SK-N-SH (cell line): ENCODE measurements around the gene NFIA. TPM values are rescaled to one million over a fixed set of nuclear protein-coding genes. Genes with fewer than 3 reads are reported as not detected.

Source experiments
- CTCF ChIA-PET: fragments of 300-600, 350-600 bp; formaldehyde crosslinking; extraction: SDS; loops from one replicate; lab custom pipeline; 2021; lab: Yijun Ruan, JAX
- POLR2A ChIA-PET: fragments of 350-600 bp; sonication (Branson Sonifier 250); formaldehyde crosslinking; extraction: SDS; loops from one replicate; lab custom pipeline; 2020; ENCODE audit warnings: antibody characterized with exemption, inconsistent platforms; lab: Yijun Ruan, JAX
- DNase-seq: peaks from one replicate; pipeline ENCODE4 v3.0.0; 2012
- H2AFZ ChIP-seq: fragments of 200-600 bp; sonication (generic); 2 replicates; pipeline ENCODE4 v1.8.1; 2016; ENCODE audit warnings: antibody characterized with exemption, mild to moderate bottlenecking, low read depth
- H3F3A ChIP-seq: fragments of 200-600 bp; sonication (generic); replicated peaks from 2 replicates; pipeline ENCODE3; 2016; ENCODE audit warnings: antibody characterized with exemption, mild to moderate bottlenecking; ENCODE audit not compliant: insufficient read depth
- H3K27ac ChIP-seq, 2 experiments: fragments of 200-500 bp in 1 of 2; fragments of 200-600 bp in 1 of 2; sonication (Bioruptor generic) in 1 of 2; sonication (generic), shearing (Covaris generic) in 1 of 2; 2 replicates each; pipeline versions ENCODE4 v1.5.1 to v1.6.1; 2014 to 2016; ENCODE audit warnings: low read depth in 2 of 2, inconsistent platforms in 1 of 2, low read length in 1 of 2, mild to moderate bottlenecking in 1 of 2, mixed read lengths in 1 of 2
- H3K27me3 ChIP-seq: fragments of 200-600 bp; sonication (generic), shearing (Covaris generic); 2 replicates; pipeline ENCODE4 v1.6.1; 2016; ENCODE audit warnings: mixed run types; ENCODE audit not compliant: insufficient read depth
- H3K36me3 ChIP-seq, 2 experiments: fragments of 200-500 bp in 1 of 2; fragments of 200-600 bp in 1 of 2; sonication (Bioruptor generic) in 1 of 2; sonication (generic) in 1 of 2; replicated peaks in 1 of 2; 2 replicates each; pipeline versions ENCODE3 to v1.5.1; 2014 to 2016; ENCODE audit warnings: low read length in 1 of 2, mild to moderate bottlenecking in 1 of 2; ENCODE audit not compliant: insufficient read depth in 2 of 2, control insufficient read depth in 1 of 2
- H3K4me1 ChIP-seq, 2 experiments: fragments of 200-500 bp in 1 of 2; fragments of 200-600 bp in 1 of 2; sonication (Bioruptor generic) in 1 of 2; sonication (generic), shearing (Covaris generic) in 1 of 2; 2 replicates each; pipeline versions ENCODE4 v1.5.1 to v1.6.1; 2014 to 2016; ENCODE audit warnings: low read depth in 1 of 2, low read length in 1 of 2, mixed run types in 1 of 2; ENCODE audit not compliant: insufficient read depth in 2 of 2, control insufficient read depth in 1 of 2
- H3K4me2 ChIP-seq: fragments of 200-600 bp; sonication (generic), shearing (Covaris generic); 2 replicates; pipeline ENCODE4 v1.6.1; 2017; ENCODE audit warnings: mixed run types
- H3K4me3 ChIP-seq, 2 experiments: fragments of 200-500 bp in 1 of 2; fragments of 200-600 bp in 1 of 2; sonication (Bioruptor generic) in 1 of 2; sonication (generic), shearing (Covaris generic) in 1 of 2; 2 replicates each; pipeline versions ENCODE4 v1.5.1 to v1.8.1; 2014 to 2016; ENCODE audit warnings: low read depth in 2 of 2, inconsistent platforms in 1 of 2, low read length in 1 of 2, mild to moderate bottlenecking in 1 of 2, mixed read lengths in 1 of 2, moderate library complexity in 1 of 2
- H3K79me2 ChIP-seq: fragments of 200-600 bp; sonication (generic); 2 replicates; pipeline ENCODE4 v1.8.1; 2017; ENCODE audit warnings: mild to moderate bottlenecking; ENCODE audit not compliant: insufficient read depth
- H3K9ac ChIP-seq: fragments of 200-600 bp; sonication (generic); 2 replicates; pipeline ENCODE4 v1.6.1; 2017; ENCODE audit warnings: mixed run types
- H3K9me2 ChIP-seq: fragments of 200-600 bp; sonication (generic); 2 replicates; pipeline ENCODE4 v1.6.1; 2017; ENCODE audit warnings: mixed run types
- H3K9me3 ChIP-seq: fragments of 200-600 bp; sonication (generic); 2 replicates; pipeline ENCODE4 v1.6.1; 2017; ENCODE audit warnings: mixed run types, mild to moderate bottlenecking, moderate library complexity
- H4K20me1 ChIP-seq: fragments of 200-600 bp; sonication (generic); 2 replicates; pipeline ENCODE4 v1.6.1; 2017; ENCODE audit warnings: mild to moderate bottlenecking, mixed run types; ENCODE audit not compliant: insufficient read depth
- CHD2 ChIP-seq: fragments of 150-350 bp; IDR thresholded peaks from 2 replicates; pipeline ENCODE4 v1.6.1; 2018; ENCODE audit warnings: low read length; ENCODE audit not compliant: partially characterized antibody
- ELF1 ChIP-seq: IDR thresholded peaks from 2 replicates; pipeline ENCODE4 v1.4.0; 2012
- EZH2phosphoT487 ChIP-seq: fragments of 200-600 bp; sonication (generic); IDR thresholded peaks from 2 replicates; pipeline ENCODE4 v1.6.1; 2017; ENCODE audit warnings: low read depth, mixed run types, mild to moderate bottlenecking, antibody characterized with exemption, moderate library complexity, borderline replicate concordance
- FOXJ3 ChIP-seq: sonication (generic); formaldehyde crosslinking; IDR thresholded peaks from 2 replicates; pipeline ENCODE4 v1.5.1; 2020; ENCODE audit warnings: mild to moderate bottlenecking, missing genetic modification reagents
- FOXM1 ChIP-seq: IDR thresholded peaks from 2 replicates; pipeline ENCODE4 v1.4.0; 2012; ENCODE audit warnings: low read depth, mild to moderate bottlenecking
- GABPA ChIP-seq: IDR thresholded peaks from 2 replicates; pipeline ENCODE4 v1.4.0; 2012; ENCODE audit warnings: low read depth, mild to moderate bottlenecking
- GATA2 ChIP-seq: sonication (generic); formaldehyde crosslinking; IDR thresholded peaks from 2 replicates; pipeline ENCODE4 v1.5.0; 2020; ENCODE audit warnings: mild to moderate bottlenecking, missing genetic modification reagents
- JUND ChIP-seq: IDR thresholded peaks from 2 replicates; pipeline ENCODE4 v1.4.0; 2012
- MEF2A ChIP-seq: IDR thresholded peaks from 2 replicates; pipeline ENCODE4 v1.4.0; 2012; ENCODE audit warnings: low read depth, borderline replicate concordance
- MXI1 ChIP-seq: IDR thresholded peaks from 2 replicates; pipeline ENCODE4 v1.6.1; 2012; ENCODE audit warnings: mild to moderate bottlenecking, low read depth, low read length, improper control_type of control experiment
- NFIC ChIP-seq: IDR thresholded peaks from 2 replicates; pipeline ENCODE4 v1.4.0; 2012; ENCODE audit warnings: borderline replicate concordance
- RCOR1 ChIP-seq: fragments of 150-350 bp; IDR thresholded peaks from 2 replicates; pipeline ENCODE4 v1.6.1; 2017; ENCODE audit warnings: antibody characterized with exemption, low read length
- RFX5 ChIP-seq: IDR thresholded peaks from 2 replicates; pipeline ENCODE4 v1.6.1; 2012; ENCODE audit warnings: mild to moderate bottlenecking, improper control_type of control experiment, low read length
- SIN3A ChIP-seq: IDR thresholded peaks from 2 replicates; pipeline ENCODE4 v1.6.1; 2012; ENCODE audit warnings: low read depth, mild to moderate bottlenecking, low read length, moderate library complexity, borderline replicate concordance
- SMC3 ChIP-seq: IDR thresholded peaks from 2 replicates; pipeline ENCODE4 v1.6.1; 2012; ENCODE audit warnings: low read depth, low read length, improper control_type of control experiment
- YY1 ChIP-seq: IDR thresholded peaks from 2 replicates; pipeline ENCODE4 v1.4.0; 2012; ENCODE audit warnings: low read depth, mild to moderate bottlenecking
- WGBS: methylation state at CpG from one replicate; pipeline ENCODE4 v1.1.6; 2017; ENCODE audit warnings: low lambda C conversion rate; 5-methylcytosine and 5-hydroxymethylcytosine counted together
- polyA plus RNA-seq, 3 experiments: library from polyadenylated mRNA; depleted of rRNA; stranded (reverse); fragments of >200 nt; gene quantifications; 2 replicates each; pipeline ENCODE4 v1.2.3, GENCODE V29; 2012
- TF ChIP-seq, protein P1 (sequence below): IDR thresholded peaks from 2 replicates; pipeline ENCODE4 v1.4.0; 2012; ENCODE audit warnings: low read depth, borderline replicate concordance
- TF ChIP-seq, protein P2 (sequence below): IDR thresholded peaks from 2 replicates; pipeline ENCODE4 v1.4.0; 2012; ENCODE audit warnings: low read depth, borderline replicate concordance
- TF ChIP-seq, protein P3 (sequence below): fragments of 200-600 bp; sonication (generic); IDR thresholded peaks from 2 replicates; pipeline ENCODE4 v1.6.1; 2017; ENCODE audit warnings: antibody characterized with exemption, mild to moderate bottlenecking, moderate library complexity
- TF ChIP-seq, protein P4 (sequence below): IDR thresholded peaks from 2 replicates; pipeline ENCODE4 v1.4.0; 2012; ENCODE audit warnings: low read depth
- TF ChIP-seq, protein P5 (sequence below): fragments of 150-350 bp; IDR thresholded peaks from 2 replicates; pipeline ENCODE4 v1.6.1; 2017; ENCODE audit warnings: antibody characterized with exemption, low read length, low read depth, borderline replicate concordance

Gene NFIA
- polyA plus RNA-seq, 1 of the 3 experiments (the other 2 are of a cell fraction), result 3.3 TPM

DNA sequence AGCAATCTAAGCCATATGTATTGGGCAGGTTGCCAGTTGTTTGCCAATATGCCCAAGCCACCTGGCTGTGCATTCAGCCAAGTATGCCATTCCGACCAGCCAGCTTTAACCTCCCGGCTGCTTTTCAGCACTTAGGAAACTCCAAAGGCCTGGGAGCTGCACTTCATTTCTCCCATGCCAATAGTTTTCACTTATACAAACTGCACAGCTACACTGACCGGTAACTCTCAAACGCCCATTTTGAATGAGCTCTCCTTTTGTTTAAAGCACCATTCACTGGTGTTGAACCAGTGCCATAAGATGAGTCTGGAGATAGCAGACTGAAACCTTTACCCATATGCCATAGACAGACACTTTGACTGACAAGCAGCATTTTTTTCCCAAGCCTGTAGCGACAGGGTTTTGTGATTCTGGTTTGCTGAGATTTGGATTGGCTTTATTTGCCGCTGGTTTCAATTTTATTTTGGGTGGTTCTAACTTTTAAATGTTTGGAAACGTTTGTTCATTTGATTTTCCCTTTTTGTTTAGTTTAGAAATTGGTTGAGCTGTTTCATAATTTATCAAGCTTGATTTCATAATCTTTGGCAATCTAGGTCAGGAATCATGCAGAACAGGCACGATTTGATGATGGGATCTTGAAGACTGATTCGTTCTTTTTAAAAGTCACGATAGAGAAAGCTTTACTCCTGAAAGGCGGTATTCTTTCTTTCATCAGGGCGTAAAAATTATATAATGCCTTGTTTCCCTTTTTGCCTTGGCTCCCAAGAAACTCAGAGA is 144.6 kb downstream of the NFIA start (continued):
- peak; percentile 72 for TF ChIP-seq GATA2
- no peak for TF ChIP-seq EZH2phosphoT487
- peak; percentile 13; the same call in 1 of the 2 replicates for TF ChIP-seq SMC3
- TF ChIP-seq CHD2, result no peak
- peak; percentile 32; the same call in 1 of the 2 replicates for TF ChIP-seq MXI1
- no peak for TF ChIP-seq RFX5
- TF ChIP-seq, protein P1, sequence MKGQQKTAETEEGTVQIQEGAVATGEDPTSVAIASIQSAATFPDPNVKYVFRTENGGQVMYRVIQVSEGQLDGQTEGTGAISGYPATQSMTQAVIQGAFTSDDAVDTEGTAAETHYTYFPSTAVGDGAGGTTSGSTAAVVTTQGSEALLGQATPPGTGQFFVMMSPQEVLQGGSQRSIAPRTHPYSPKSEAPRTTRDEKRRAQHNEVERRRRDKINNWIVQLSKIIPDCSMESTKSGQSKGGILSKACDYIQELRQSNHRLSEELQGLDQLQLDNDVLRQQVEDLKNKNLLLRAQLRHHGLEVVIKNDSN, result no peak
- TF ChIP-seq FOXJ3, result no peak
- TF ChIP-seq, protein P2, sequence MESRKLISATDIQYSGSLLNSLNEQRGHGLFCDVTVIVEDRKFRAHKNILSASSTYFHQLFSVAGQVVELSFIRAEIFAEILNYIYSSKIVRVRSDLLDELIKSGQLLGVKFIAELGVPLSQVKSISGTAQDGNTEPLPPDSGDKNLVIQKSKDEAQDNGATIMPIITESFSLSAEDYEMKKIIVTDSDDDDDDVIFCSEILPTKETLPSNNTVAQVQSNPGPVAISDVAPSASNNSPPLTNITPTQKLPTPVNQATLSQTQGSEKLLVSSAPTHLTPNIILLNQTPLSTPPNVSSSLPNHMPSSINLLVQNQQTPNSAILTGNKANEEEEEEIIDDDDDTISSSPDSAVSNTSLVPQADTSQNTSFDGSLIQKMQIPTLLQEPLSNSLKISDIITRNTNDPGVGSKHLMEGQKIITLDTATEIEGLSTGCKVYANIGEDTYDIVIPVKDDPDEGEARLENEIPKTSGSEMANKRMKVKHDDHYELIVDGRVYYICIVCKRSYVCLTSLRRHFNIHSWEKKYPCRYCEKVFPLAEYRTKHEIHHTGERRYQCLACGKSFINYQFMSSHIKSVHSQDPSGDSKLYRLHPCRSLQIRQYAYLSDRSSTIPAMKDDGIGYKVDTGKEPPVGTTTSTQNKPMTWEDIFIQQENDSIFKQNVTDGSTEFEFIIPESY, result no peak

DNA sequence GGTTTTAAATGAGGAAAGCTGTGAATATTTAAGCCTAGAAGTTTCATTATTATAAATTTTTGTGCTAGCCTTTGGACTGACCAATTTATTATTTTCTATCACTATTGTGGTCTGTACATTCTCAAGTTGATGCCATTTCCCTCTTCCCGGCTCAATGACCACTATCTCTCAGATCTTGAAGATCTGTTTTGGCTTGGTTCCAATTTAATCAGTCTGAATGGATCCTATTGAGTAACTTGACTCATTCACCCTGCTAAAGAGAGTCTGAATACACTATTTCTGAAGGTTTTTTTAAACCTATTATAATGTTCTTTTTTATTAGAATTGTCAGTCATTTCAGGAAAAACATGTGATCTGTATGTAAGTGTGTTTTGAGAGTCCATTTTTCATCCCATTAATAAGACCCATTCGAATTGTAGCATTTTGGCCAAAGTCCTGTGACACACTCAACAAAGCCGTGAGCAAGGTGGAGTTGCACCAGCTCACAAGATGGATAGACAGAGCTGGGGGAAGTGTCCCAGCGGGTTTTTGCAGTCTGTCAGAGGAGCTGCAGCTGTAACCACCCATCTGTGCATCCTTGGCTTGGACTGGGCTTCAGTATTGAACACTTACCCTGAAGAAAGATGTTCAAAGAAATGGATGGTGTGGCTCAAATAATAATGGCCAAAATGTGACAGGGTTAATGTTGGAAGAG is 145.6 kb downstream of the NFIA start:
- Histone ChIP-seq H3K9me2 (no peaks in the 10 kb centered on the region), H3K27me3 (no peaks in the 10 kb centered on the region), H2AFZ (peak overlapping the region; percentile 52; the same call in 1 of the 2 replicates), H3F3A (peaks cover 2% of the 10 kb centered on the region), H3K9me3 (no peaks in the 10 kb centered on the region), H3K4me1 (peaks cover 0 to 26% of the 10 kb centered on the region in 2 experiments), H3K4me2 (peak overlapping the region; percentile 43; the same call in 1 of the 2 replicates), H3K36me3 (no peaks in the 10 kb centered on the region), H4K20me1 (no peaks in the 10 kb centered on the region), H3K27ac (peak overlapping the region; percentile 11 to 90; a peak in 3 of 4 replicates), H3K79me2 (no peaks in the 10 kb centered on the region), H3K9ac (no peak overlapping the region), H3K4me3 (no peak overlapping the region)
- ChIA-PET POLR2A (no interaction called here), CTCF (interaction anchor here (1.2 to 1.3 kb wide), 2 partner anchors 10 to 82 kb away, joined by 3 to 4 read pairs; no protein-coding TSS in a partner anchor)
- 42% methylated on average over 4 of the region's 4 CpGs for WGBS
- DNase-seq, result peak; percentile 27
- no peak for TF ChIP-seq MXI1
- TF ChIP-seq, protein P3, sequence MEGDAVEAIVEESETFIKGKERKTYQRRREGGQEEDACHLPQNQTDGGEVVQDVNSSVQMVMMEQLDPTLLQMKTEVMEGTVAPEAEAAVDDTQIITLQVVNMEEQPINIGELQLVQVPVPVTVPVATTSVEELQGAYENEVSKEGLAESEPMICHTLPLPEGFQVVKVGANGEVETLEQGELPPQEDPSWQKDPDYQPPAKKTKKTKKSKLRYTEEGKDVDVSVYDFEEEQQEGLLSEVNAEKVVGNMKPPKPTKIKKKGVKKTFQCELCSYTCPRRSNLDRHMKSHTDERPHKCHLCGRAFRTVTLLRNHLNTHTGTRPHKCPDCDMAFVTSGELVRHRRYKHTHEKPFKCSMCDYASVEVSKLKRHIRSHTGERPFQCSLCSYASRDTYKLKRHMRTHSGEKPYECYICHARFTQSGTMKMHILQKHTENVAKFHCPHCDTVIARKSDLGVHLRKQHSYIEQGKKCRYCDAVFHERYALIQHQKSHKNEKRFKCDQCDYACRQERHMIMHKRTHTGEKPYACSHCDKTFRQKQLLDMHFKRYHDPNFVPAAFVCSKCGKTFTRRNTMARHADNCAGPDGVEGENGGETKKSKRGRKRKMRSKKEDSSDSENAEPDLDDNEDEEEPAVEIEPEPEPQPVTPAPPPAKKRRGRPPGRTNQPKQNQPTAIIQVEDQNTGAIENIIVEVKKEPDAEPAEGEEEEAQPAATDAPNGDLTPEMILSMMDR, result no peak
- 0 out of 2 replicates have a peak, but pooled peaks have one; percentile 12 for TF ChIP-seq JUND
- no peak for TF ChIP-seq FOXM1
- TF ChIP-seq YY1, result no peak
- no peak for TF ChIP-seq FOXJ3
- TF ChIP-seq GABPA, result no peak
- no peak for TF ChIP-seq MEF2A
- no peak for TF ChIP-seq ELF1
- TF ChIP-seq, protein P4, sequence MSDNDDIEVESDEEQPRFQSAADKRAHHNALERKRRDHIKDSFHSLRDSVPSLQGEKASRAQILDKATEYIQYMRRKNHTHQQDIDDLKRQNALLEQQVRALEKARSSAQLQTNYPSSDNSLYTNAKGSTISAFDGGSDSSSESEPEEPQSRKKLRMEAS, result no peak
- TF ChIP-seq, protein P5, sequence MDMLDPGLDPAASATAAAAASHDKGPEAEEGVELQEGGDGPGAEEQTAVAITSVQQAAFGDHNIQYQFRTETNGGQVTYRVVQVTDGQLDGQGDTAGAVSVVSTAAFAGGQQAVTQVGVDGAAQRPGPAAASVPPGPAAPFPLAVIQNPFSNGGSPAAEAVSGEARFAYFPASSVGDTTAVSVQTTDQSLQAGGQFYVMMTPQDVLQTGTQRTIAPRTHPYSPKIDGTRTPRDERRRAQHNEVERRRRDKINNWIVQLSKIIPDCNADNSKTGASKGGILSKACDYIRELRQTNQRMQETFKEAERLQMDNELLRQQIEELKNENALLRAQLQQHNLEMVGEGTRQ, result no peak
- TF ChIP-seq RCOR1, result no peak
- TF ChIP-seq, protein P2, result no peak
- TF ChIP-seq GATA2, result no peak
- TF ChIP-seq RFX5, result no peak
- no peak for TF ChIP-seq SIN3A
- peak; percentile 92 for TF ChIP-seq NFIC
